WTC11 (cell line): Measurements from ENCODE around the gene NBAS. TPM values are rescaled to one million over a fixed set of nuclear protein-coding genes. Genes with fewer than 3 reads are reported as not detected.

Experiments used
- ATAC-seq: fragments of 200-7000 bp; cut with Tn5 transposase; 2 replicates; pipeline ENCODE4 v1.10.0; 2021; ENCODE audit warnings: mild to moderate bottlenecking, moderate library complexity
- CTCF ChIA-PET: fragments of 300-600 bp; sonication (Branson Sonifier 250); formaldehyde crosslinking; loops from one replicate; lab custom pipeline; 2021; ENCODE audit warnings: antibody characterized with exemption; lab: Charles Lee
- POLR2A ChIA-PET: fragments of 350-600 bp; sonication (Branson Sonifier 250); formaldehyde crosslinking; loops from one replicate; lab custom pipeline; 2021; ENCODE audit warnings: antibody characterized with exemption; lab: Charles Lee
- DNase-seq: peaks from one replicate; pipeline ENCODE4 v3.0.0; 2021; ENCODE audit warnings: low spot score
- H3K27ac Mint-ChIP-seq: 2 replicates; pipeline ENCODE4 v1.8.0; 2021; ENCODE audit warnings: mixed read lengths
- H3K27me3 Mint-ChIP-seq: 2 replicates; pipeline ENCODE4 v1.8.0; 2021; ENCODE audit warnings: low read depth, mild to moderate bottlenecking, moderate library complexity, mixed read lengths
- H3K36me3 Mint-ChIP-seq: 2 replicates; pipeline ENCODE4 v1.8.0; 2021; ENCODE audit warnings: mixed read lengths
- H3K4me1 Mint-ChIP-seq: 2 replicates; pipeline ENCODE4 v1.8.0; 2022; ENCODE audit warnings: mixed read lengths
- H3K4me3 Mint-ChIP-seq: 2 replicates; pipeline ENCODE4 v1.8.0; 2021; ENCODE audit warnings: mild to moderate bottlenecking, moderate library complexity, mixed read lengths
- H3K9me3 Mint-ChIP-seq: 2 replicates; pipeline ENCODE4 v1.8.0; 2021; ENCODE audit warnings: mixed read lengths
- GTF2I ChIP-seq: fragments of 250-450 bp; sonication (Bioruptor Pico); conservative IDR thresholded peaks from 2 replicates; pipeline ENCODE4 v1.4.0; 2021; ENCODE audit warnings: mild to moderate bottlenecking
- JAZF1 ChIP-seq: fragments of 250-450 bp; sonication (Bioruptor Pico); IDR thresholded peaks from 2 replicates; pipeline ENCODE4 v1.9.0; 2021; ENCODE audit warnings: moderate library complexity, mild to moderate bottlenecking, inconsistent platforms
- JUN ChIP-seq: sonication (generic); formaldehyde crosslinking; IDR thresholded peaks from 2 replicates; pipeline ENCODE4 v1.8.0; 2023; ENCODE audit warnings: mild to moderate bottlenecking, missing genetic modification reagents
- NFATC4 ChIP-seq: fragments of 250-450 bp; sonication (Bioruptor Pico); IDR thresholded peaks from 2 replicates; pipeline ENCODE4 v1.9.0; 2021; ENCODE audit warnings: mild to moderate bottlenecking
- SMAD4 ChIP-seq: sonication (generic); formaldehyde crosslinking; IDR thresholded peaks from 2 replicates; pipeline ENCODE4 v1.8.0; 2022; ENCODE audit warnings: mild to moderate bottlenecking, missing genetic modification reagents
- SP1 ChIP-seq: sonication (generic); formaldehyde crosslinking; conservative IDR thresholded peaks from 2 replicates; pipeline ENCODE4 v1.8.1; 2022; ENCODE audit warnings: missing genetic modification reagents
- ZBTB21 ChIP-seq: sonication (generic); formaldehyde crosslinking; IDR thresholded peaks from 2 replicates; pipeline ENCODE4 v1.8.1; 2023; ENCODE audit warnings: mild to moderate bottlenecking, missing genetic modification reagents, borderline replicate concordance
- ZNF232 ChIP-seq: sonication (generic); formaldehyde crosslinking; IDR thresholded peaks from 2 replicates; pipeline ENCODE4 v1.8.0; 2022; ENCODE audit warnings: mild to moderate bottlenecking, missing genetic modification reagents
- ZNF396 ChIP-seq: fragments of 250-450 bp; sonication (Bioruptor Pico); IDR thresholded peaks from 2 replicates; pipeline ENCODE4 v1.8.0; 2021; ENCODE audit warnings: mild to moderate bottlenecking, moderate library complexity, borderline replicate concordance
- total RNA-seq: library from RNA; stranded (reverse); gene quantifications from 3 replicates; pipeline ENCODE4 v1.2.3, GENCODE V29; 2021
- TF ChIP-seq, protein P1 (sequence below): sonication (generic); formaldehyde crosslinking; IDR thresholded peaks from 2 replicates; pipeline ENCODE4 v1.8.0; 2023; ENCODE audit warnings: missing genetic modification reagents, mild to moderate bottlenecking, borderline replicate concordance
- TF ChIP-seq, protein P2 (sequence below): sonication (generic); formaldehyde crosslinking; IDR thresholded peaks from 2 replicates; pipeline ENCODE4 v1.8.1; 2023; ENCODE audit warnings: mild to moderate bottlenecking, missing genetic modification reagents, borderline replicate concordance
- TF ChIP-seq, protein P3 (sequence below): sonication (generic); formaldehyde crosslinking; conservative IDR thresholded peaks from 2 replicates; pipeline ENCODE4 v1.8.1; 2023; ENCODE audit warnings: mild to moderate bottlenecking, low read depth, missing genetic modification reagents, moderate library complexity
- TF ChIP-seq, protein P4 (sequence below): sonication (generic); formaldehyde crosslinking; IDR thresholded peaks from 2 replicates; pipeline ENCODE4 v1.8.1; 2022; ENCODE audit warnings: mild to moderate bottlenecking, moderate library complexity, missing genetic modification reagents
- TF ChIP-seq, protein P5 (sequence below): sonication (generic); formaldehyde crosslinking; IDR thresholded peaks from 2 replicates; pipeline ENCODE4 v1.8.1; 2022; ENCODE audit warnings: mild to moderate bottlenecking, missing genetic modification reagents, moderate library complexity, borderline replicate concordance
- TF ChIP-seq, protein P6 (sequence below): fragments of 250-450 bp; sonication (Bioruptor Pico); IDR thresholded peaks from 2 replicates; pipeline ENCODE4 v1.9.0; 2021; ENCODE audit warnings: mild to moderate bottlenecking, borderline replicate concordance

NBAS gene
- total RNA-seq, 1 experiment from 2014 or later = 32.3 TPM

DNA sequence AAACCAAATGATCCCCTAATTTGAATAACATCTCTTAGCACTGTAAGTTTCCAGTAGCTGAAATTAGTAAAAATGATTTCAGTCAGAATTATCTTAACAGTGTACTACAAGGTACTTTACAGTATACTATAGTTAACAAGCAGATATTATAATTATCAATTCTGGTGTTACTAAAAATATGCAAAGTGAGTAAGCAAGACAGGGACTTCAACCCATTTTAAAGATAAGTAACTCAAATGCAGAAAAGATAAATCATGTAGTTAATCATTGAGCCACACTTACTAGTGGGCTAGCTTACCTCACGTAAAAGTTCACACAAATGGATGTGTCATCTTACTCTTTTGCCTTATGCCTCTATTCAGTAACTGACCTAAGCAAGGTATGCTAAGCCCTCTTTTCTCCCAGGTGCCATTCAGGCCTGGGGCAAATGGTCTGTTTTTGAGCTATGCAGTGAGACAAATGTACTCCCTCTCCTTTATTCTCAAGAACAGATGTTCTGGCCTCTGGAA lies 101.0 kb downstream of the NBAS start (continued):
- TF ChIP-seq, protein P1, sequence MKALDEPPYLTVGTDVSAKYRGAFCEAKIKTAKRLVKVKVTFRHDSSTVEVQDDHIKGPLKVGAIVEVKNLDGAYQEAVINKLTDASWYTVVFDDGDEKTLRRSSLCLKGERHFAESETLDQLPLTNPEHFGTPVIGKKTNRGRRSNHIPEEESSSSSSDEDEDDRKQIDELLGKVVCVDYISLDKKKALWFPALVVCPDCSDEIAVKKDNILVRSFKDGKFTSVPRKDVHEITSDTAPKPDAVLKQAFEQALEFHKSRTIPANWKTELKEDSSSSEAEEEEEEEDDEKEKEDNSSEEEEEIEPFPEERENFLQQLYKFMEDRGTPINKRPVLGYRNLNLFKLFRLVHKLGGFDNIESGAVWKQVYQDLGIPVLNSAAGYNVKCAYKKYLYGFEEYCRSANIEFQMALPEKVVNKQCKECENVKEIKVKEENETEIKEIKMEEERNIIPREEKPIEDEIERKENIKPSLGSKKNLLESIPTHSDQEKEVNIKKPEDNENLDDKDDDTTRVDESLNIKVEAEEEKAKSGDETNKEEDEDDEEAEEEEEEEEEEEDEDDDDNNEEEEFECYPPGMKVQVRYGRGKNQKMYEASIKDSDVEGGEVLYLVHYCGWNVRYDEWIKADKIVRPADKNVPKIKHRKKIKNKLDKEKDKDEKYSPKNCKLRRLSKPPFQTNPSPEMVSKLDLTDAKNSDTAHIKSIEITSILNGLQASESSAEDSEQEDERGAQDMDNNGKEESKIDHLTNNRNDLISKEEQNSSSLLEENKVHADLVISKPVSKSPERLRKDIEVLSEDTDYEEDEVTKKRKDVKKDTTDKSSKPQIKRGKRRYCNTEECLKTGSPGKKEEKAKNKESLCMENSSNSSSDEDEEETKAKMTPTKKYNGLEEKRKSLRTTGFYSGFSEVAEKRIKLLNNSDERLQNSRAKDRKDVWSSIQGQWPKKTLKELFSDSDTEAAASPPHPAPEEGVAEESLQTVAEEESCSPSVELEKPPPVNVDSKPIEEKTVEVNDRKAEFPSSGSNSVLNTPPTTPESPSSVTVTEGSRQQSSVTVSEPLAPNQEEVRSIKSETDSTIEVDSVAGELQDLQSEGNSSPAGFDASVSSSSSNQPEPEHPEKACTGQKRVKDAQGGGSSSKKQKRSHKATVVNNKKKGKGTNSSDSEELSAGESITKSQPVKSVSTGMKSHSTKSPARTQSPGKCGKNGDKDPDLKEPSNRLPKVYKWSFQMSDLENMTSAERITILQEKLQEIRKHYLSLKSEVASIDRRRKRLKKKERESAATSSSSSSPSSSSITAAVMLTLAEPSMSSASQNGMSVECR (CRISPR knock-in tag) = no peak
- TF ChIP-seq ZNF396 (CRISPR knock-in tag) = no peak

DNA sequence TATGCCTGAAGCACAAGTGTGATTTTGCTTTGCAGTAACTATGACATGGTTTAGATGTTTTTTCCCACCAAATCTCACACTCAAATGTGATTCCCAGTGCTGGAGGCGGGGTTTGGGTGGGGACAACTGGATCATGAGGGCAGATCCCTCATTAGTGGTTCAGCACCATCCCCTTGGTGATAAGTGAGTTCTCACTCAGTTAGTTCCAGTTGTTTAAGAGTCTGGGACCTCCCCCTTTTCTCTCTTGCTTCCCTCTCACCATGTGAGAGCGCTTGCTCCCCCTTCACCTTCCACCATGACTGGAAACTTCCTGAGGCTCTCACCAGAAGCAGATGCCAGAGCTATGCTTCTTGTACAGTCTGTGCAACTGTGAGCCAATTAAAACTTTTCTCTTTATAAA lies 102.9 kb downstream of the NBAS start:
- CTCF ChIA-PET = no interaction called here

More for the DNA sequence above, 102.9 kb downstream of the NBAS start:
- DNase-seq (no peak), ATAC-seq (peak; percentile 59)
- POLR2A ChIA-PET = no interaction called here
- peaks cover 3% of the 10 kb centered on the region; the same call in 1 of the 2 replicates for H3K4me1 Mint-ChIP-seq
- H3K4me3 Mint-ChIP-seq = no peak overlapping the region
- H3K27me3 Mint-ChIP-seq = no peaks in the 10 kb centered on the region
- peak overlapping the region; percentile 44; the same call in 1 of the 2 replicates for H3K27ac Mint-ChIP-seq
- no peaks in the 10 kb centered on the region for H3K9me3 Mint-ChIP-seq
- TF ChIP-seq ZNF232 (CRISPR knock-in tag) = no peak
- TF ChIP-seq, protein P2, sequence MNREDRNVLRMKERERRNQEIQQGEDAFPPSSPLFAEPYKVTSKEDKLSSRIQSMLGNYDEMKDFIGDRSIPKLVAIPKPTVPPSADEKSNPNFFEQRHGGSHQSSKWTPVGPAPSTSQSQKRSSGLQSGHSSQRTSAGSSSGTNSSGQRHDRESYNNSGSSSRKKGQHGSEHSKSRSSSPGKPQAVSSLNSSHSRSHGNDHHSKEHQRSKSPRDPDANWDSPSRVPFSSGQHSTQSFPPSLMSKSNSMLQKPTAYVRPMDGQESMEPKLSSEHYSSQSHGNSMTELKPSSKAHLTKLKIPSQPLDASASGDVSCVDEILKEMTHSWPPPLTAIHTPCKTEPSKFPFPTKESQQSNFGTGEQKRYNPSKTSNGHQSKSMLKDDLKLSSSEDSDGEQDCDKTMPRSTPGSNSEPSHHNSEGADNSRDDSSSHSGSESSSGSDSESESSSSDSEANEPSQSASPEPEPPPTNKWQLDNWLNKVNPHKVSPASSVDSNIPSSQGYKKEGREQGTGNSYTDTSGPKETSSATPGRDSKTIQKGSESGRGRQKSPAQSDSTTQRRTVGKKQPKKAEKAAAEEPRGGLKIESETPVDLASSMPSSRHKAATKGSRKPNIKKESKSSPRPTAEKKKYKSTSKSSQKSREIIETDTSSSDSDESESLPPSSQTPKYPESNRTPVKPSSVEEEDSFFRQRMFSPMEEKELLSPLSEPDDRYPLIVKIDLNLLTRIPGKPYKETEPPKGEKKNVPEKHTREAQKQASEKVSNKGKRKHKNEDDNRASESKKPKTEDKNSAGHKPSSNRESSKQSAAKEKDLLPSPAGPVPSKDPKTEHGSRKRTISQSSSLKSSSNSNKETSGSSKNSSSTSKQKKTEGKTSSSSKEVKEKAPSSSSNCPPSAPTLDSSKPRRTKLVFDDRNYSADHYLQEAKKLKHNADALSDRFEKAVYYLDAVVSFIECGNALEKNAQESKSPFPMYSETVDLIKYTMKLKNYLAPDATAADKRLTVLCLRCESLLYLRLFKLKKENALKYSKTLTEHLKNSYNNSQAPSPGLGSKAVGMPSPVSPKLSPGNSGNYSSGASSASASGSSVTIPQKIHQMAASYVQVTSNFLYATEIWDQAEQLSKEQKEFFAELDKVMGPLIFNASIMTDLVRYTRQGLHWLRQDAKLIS (CRISPR knock-in tag) = no peak
- no peak for TF ChIP-seq JUN (CRISPR knock-in tag)
- no peak for TF ChIP-seq ZBTB21
- TF ChIP-seq JAZF1 (CRISPR knock-in tag) = no peak
- no peak for TF ChIP-seq NFATC4
- TF ChIP-seq GTF2I (CRISPR knock-in tag) = no peak
- TF ChIP-seq, protein P3, sequence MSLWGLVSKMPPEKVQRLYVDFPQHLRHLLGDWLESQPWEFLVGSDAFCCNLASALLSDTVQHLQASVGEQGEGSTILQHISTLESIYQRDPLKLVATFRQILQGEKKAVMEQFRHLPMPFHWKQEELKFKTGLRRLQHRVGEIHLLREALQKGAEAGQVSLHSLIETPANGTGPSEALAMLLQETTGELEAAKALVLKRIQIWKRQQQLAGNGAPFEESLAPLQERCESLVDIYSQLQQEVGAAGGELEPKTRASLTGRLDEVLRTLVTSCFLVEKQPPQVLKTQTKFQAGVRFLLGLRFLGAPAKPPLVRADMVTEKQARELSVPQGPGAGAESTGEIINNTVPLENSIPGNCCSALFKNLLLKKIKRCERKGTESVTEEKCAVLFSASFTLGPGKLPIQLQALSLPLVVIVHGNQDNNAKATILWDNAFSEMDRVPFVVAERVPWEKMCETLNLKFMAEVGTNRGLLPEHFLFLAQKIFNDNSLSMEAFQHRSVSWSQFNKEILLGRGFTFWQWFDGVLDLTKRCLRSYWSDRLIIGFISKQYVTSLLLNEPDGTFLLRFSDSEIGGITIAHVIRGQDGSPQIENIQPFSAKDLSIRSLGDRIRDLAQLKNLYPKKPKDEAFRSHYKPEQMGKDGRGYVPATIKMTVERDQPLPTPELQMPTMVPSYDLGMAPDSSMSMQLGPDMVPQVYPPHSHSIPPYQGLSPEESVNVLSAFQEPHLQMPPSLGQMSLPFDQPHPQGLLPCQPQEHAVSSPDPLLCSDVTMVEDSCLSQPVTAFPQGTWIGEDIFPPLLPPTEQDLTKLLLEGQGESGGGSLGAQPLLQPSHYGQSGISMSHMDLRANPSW (CRISPR knock-in tag) = no peak
- no peak for TF ChIP-seq SP1
- TF ChIP-seq, protein P4, sequence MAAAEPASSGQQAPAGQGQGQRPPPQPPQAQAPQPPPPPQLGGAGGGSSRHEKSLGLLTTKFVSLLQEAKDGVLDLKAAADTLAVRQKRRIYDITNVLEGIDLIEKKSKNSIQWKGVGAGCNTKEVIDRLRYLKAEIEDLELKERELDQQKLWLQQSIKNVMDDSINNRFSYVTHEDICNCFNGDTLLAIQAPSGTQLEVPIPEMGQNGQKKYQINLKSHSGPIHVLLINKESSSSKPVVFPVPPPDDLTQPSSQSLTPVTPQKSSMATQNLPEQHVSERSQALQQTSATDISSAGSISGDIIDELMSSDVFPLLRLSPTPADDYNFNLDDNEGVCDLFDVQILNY (CRISPR knock-in tag) = no peak
- TF ChIP-seq, protein P5, sequence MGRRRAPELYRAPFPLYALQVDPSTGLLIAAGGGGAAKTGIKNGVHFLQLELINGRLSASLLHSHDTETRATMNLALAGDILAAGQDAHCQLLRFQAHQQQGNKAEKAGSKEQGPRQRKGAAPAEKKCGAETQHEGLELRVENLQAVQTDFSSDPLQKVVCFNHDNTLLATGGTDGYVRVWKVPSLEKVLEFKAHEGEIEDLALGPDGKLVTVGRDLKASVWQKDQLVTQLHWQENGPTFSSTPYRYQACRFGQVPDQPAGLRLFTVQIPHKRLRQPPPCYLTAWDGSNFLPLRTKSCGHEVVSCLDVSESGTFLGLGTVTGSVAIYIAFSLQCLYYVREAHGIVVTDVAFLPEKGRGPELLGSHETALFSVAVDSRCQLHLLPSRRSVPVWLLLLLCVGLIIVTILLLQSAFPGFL (CRISPR knock-in tag) = no peak
- TF ChIP-seq, protein P6, sequence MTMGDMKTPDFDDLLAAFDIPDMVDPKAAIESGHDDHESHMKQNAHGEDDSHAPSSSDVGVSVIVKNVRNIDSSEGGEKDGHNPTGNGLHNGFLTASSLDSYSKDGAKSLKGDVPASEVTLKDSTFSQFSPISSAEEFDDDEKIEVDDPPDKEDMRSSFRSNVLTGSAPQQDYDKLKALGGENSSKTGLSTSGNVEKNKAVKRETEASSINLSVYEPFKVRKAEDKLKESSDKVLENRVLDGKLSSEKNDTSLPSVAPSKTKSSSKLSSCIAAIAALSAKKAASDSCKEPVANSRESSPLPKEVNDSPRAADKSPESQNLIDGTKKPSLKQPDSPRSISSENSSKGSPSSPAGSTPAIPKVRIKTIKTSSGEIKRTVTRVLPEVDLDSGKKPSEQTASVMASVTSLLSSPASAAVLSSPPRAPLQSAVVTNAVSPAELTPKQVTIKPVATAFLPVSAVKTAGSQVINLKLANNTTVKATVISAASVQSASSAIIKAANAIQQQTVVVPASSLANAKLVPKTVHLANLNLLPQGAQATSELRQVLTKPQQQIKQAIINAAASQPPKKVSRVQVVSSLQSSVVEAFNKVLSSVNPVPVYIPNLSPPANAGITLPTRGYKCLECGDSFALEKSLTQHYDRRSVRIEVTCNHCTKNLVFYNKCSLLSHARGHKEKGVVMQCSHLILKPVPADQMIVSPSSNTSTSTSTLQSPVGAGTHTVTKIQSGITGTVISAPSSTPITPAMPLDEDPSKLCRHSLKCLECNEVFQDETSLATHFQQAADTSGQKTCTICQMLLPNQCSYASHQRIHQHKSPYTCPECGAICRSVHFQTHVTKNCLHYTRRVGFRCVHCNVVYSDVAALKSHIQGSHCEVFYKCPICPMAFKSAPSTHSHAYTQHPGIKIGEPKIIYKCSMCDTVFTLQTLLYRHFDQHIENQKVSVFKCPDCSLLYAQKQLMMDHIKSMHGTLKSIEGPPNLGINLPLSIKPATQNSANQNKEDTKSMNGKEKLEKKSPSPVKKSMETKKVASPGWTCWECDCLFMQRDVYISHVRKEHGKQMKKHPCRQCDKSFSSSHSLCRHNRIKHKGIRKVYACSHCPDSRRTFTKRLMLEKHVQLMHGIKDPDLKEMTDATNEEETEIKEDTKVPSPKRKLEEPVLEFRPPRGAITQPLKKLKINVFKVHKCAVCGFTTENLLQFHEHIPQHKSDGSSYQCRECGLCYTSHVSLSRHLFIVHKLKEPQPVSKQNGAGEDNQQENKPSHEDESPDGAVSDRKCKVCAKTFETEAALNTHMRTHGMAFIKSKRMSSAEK (CRISPR knock-in tag) = no peak
- no peak for TF ChIP-seq SMAD4 (CRISPR knock-in tag)
- H3K36me3 Mint-ChIP-seq = no peaks in the 10 kb centered on the region
